ENCODE results near the gene CFAP46.

The CFAP46 gene

DNA sequence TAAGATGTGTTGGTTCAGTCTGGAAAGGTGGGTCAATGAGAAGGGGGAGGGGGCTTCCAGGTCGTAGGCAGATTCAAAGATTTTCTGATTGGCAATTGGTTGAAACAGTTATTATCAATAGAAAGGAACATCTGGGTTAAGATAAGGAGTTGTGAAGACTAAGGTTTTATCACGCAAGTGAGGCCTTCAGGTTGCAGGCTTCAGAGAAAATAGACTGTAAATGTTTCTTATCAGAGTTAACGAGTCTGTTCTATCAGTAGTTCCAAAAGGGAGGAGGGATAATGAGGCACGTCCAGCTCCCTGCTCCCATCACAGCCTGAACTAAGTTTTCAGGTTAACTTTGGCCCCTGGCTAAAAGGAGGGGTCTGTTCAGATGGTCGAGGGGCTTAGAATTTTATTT is 11.1 kb upstream of the CFAP46 start (continued):
- TF ChIP-seq ZFP3 (CRISPR knock-in tag; IDR thresholded peaks at IDR 0.05) (no peak), ZNF8 (CRISPR knock-in tag; IDR thresholded peaks at IDR 0.05) (no peak)

DNA sequence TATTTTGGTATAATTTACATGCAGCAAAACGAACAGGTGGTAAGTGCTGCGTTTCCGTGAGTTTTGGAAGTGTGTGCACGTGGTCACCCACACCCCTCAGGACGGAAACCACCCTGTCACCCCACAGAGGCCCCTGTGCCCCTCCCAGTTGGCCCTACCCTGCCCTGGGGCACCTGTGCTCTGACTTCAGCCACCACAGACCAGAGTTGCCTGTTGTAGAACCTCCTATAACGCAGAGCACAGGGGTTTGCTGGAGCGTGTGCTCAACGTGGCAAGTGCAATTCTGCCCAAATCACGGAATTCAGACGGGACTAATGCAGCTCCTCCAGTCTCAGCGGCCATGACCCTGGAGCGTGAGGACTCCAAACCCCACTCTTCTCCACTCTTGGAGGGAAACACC is 9.6 kb upstream of the CFAP46 start:
- ATAC-seq = no peak
- no peak for TF ChIP-seq SNAI2 (CRISPR knock-in tag; IDR thresholded peaks at IDR 0.05)
- no peak for TF ChIP-seq TCF4 (CRISPR knock-in tag; IDR thresholded peaks at IDR 0.05; ENCODE audit: borderline replicate concordance)
- TF ChIP-seq ISL1 (CRISPR knock-in tag; IDR thresholded peaks at IDR 0.05) = no peak
- no peak for TF ChIP-seq ARNTL (CRISPR knock-in tag; IDR thresholded peaks at IDR 0.05; ENCODE audit: borderline replicate concordance, low read depth)
- no peak for TF ChIP-seq TOX (CRISPR knock-in tag; IDR thresholded peaks at IDR 0.05; ENCODE audit: borderline replicate concordance)
- no peak for TF ChIP-seq ZNF8 (CRISPR knock-in tag; IDR thresholded peaks at IDR 0.05)
- TF ChIP-seq PPARA (CRISPR knock-in tag; IDR thresholded peaks at IDR 0.05; ENCODE audit: borderline replicate concordance) = no peak
- no peak for TF ChIP-seq ZFP30 (CRISPR knock-in tag; IDR thresholded peaks at IDR 0.05)
- TF ChIP-seq, protein P1, sequence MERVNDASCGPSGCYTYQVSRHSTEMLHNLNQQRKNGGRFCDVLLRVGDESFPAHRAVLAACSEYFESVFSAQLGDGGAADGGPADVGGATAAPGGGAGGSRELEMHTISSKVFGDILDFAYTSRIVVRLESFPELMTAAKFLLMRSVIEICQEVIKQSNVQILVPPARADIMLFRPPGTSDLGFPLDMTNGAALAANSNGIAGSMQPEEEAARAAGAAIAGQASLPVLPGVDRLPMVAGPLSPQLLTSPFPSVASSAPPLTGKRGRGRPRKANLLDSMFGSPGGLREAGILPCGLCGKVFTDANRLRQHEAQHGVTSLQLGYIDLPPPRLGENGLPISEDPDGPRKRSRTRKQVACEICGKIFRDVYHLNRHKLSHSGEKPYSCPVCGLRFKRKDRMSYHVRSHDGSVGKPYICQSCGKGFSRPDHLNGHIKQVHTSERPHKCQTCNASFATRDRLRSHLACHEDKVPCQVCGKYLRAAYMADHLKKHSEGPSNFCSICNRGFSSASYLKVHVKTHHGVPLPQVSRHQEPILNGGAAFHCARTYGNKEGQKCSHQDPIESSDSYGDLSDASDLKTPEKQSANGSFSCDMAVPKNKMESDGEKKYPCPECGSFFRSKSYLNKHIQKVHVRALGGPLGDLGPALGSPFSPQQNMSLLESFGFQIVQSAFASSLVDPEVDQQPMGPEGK (CRISPR knock-in tag; IDR thresholded peaks at IDR 0.05; ENCODE audit: borderline replicate concordance) = no peak
- no peak for TF ChIP-seq BACH2 (CRISPR knock-in tag; IDR thresholded peaks at IDR 0.05; ENCODE audit: borderline replicate concordance)
- TF ChIP-seq, protein P2, sequence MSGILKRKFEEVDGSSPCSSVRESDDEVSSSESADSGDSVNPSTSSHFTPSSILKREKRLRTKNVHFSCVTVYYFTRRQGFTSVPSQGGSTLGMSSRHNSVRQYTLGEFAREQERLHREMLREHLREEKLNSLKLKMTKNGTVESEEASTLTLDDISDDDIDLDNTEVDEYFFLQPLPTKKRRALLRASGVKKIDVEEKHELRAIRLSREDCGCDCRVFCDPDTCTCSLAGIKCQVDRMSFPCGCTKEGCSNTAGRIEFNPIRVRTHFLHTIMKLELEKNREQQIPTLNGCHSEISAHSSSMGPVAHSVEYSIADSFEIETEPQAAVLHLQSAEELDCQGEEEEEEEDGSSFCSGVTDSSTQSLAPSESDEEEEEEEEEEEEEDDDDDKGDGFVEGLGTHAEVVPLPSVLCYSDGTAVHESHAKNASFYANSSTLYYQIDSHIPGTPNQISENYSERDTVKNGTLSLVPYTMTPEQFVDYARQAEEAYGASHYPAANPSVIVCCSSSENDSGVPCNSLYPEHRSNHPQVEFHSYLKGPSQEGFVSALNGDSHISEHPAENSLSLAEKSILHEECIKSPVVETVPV (CRISPR knock-in tag; IDR thresholded peaks at IDR 0.05) = no peak
- no peak for TF ChIP-seq GLIS3 (CRISPR knock-in tag; IDR thresholded peaks at IDR 0.05)
- no peak for TF ChIP-seq ESRRG (CRISPR knock-in tag; IDR thresholded peaks at IDR 0.05)
- no peak for TF ChIP-seq ZFP3 (CRISPR knock-in tag; IDR thresholded peaks at IDR 0.05)
- no peak for TF ChIP-seq ZNF70 (CRISPR knock-in tag; IDR thresholded peaks at IDR 0.05)
- TF ChIP-seq, protein P3, sequence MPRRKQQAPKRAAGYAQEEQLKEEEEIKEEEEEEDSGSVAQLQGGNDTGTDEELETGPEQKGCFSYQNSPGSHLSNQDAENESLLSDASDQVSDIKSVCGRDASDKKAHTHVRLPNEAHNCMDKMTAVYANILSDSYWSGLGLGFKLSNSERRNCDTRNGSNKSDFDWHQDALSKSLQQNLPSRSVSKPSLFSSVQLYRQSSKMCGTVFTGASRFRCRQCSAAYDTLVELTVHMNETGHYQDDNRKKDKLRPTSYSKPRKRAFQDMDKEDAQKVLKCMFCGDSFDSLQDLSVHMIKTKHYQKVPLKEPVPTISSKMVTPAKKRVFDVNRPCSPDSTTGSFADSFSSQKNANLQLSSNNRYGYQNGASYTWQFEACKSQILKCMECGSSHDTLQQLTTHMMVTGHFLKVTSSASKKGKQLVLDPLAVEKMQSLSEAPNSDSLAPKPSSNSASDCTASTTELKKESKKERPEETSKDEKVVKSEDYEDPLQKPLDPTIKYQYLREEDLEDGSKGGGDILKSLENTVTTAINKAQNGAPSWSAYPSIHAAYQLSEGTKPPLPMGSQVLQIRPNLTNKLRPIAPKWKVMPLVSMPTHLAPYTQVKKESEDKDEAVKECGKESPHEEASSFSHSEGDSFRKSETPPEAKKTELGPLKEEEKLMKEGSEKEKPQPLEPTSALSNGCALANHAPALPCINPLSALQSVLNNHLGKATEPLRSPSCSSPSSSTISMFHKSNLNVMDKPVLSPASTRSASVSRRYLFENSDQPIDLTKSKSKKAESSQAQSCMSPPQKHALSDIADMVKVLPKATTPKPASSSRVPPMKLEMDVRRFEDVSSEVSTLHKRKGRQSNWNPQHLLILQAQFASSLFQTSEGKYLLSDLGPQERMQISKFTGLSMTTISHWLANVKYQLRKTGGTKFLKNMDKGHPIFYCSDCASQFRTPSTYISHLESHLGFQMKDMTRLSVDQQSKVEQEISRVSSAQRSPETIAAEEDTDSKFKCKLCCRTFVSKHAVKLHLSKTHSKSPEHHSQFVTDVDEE (CRISPR knock-in tag; IDR thresholded peaks at IDR 0.05) = no peak

DNA sequence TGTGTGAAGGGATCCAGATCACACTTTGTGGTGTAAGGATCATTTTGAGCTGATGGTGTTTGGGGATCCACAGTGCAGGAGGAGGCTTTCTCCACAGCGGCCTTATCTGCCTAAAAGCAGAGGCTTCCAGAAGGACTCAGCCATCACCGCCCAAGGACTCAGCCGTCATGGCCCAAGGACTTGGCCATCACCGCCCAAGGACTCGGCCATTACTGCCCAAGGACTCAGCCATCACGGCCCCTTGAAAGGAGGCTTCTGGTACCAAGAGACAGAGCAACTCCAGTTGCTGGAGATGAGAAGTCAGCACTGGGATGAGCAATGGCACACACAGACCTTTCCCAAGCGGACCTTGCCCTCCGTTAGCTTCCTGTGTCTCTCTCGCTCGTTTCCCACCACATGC is 6.0 kb upstream of the CFAP46 start:
- no peak for ATAC-seq
- TF ChIP-seq ZC3H10 (CRISPR knock-in tag; IDR thresholded peaks at IDR 0.05) = no peak
- no peak for TF ChIP-seq OSR1 (CRISPR knock-in tag; IDR thresholded peaks at IDR 0.05)
- no peak for TF ChIP-seq ZNF70 (CRISPR knock-in tag; IDR thresholded peaks at IDR 0.05)
- TF ChIP-seq RARB (CRISPR knock-in tag; IDR thresholded peaks at IDR 0.05) = no peak
- TF ChIP-seq, protein P3 (CRISPR knock-in tag; IDR thresholded peaks at IDR 0.05) = no peak
- no peak for TF ChIP-seq ESRRG (CRISPR knock-in tag; IDR thresholded peaks at IDR 0.05)
- TF ChIP-seq ARNTL (CRISPR knock-in tag; IDR thresholded peaks at IDR 0.05; ENCODE audit: borderline replicate concordance, low read depth) = no peak
- TF ChIP-seq, protein P2 (CRISPR knock-in tag; IDR thresholded peaks at IDR 0.05) = no peak
- no peak for TF ChIP-seq BACH2 (CRISPR knock-in tag; IDR thresholded peaks at IDR 0.05; ENCODE audit: borderline replicate concordance)
- TF ChIP-seq ZNF8 (CRISPR knock-in tag; IDR thresholded peaks at IDR 0.05) = no peak
- TF ChIP-seq, protein P4, sequence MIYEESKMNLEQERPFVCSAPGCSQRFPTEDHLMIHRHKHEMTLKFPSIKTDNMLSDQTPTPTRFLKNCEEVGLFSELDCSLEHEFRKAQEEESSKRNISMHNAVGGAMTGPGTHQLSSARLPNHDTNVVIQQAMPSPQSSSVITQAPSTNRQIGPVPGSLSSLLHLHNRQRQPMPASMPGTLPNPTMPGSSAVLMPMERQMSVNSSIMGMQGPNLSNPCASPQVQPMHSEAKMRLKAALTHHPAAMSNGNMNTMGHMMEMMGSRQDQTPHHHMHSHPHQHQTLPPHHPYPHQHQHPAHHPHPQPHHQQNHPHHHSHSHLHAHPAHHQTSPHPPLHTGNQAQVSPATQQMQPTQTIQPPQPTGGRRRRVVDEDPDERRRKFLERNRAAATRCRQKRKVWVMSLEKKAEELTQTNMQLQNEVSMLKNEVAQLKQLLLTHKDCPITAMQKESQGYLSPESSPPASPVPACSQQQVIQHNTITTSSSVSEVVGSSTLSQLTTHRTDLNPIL (CRISPR knock-in tag; IDR thresholded peaks at IDR 0.05; ENCODE audit: low read depth) = no peak
- no peak for TF ChIP-seq TCF4 (CRISPR knock-in tag; IDR thresholded peaks at IDR 0.05; ENCODE audit: borderline replicate concordance)

Measured in SK-N-SH treated with all-trans-retinoic acid at 6 μM for 48 hours (cell line).